OCI-LY7 (cell line): ENCODE data around the gene DIPK1B. TPM values are rescaled to one million over a fixed set of nuclear protein-coding genes. Genes with fewer than 3 reads are reported as not detected.

Experiments
- BruUV-seq: library from RNA; stranded (reverse); fragments of 400-500 nt; replicated peaks from 2 replicates; lab custom pipeline; 2021; lab: Mats Ljungman, UMichigan
- CTCF ChIA-PET: fragments of 300-600 bp; sonication (Branson Sonifier 250); formaldehyde crosslinking; loops from one replicate; lab custom pipeline; 2022; ENCODE audit warnings: antibody characterized with exemption; ENCODE audit not compliant: unreplicated experiment; lab: Charles Lee
- POLR2A ChIA-PET: fragments of 300-600 bp; sonication (Branson Sonifier 250); formaldehyde crosslinking; loops from one replicate; lab custom pipeline; 2022; ENCODE audit warnings: antibody characterized with exemption; lab: Charles Lee
- DNase-seq: peaks from one replicate; pipeline ENCODE4 v3.0.0-alpha.2; 2015; ENCODE audit warnings: low spot score
- H2AFZ ChIP-seq: fragments of 200-600 bp; sonication (generic), shearing (Covaris generic); 2 replicates; pipeline ENCODE4 v1.6.1; 2014; ENCODE audit warnings: mild to moderate bottlenecking, antibody characterized with exemption, low read length, moderate library complexity
- H3K27ac ChIP-seq: fragments of 200-600 bp; sonication (generic); 2 replicates; pipeline ENCODE4 v1.5.1; 2014; ENCODE audit warnings: mixed run types, low read depth, mild to moderate bottlenecking, moderate library complexity, low read length, inconsistent platforms; ENCODE audit not compliant: poor library complexity, severe bottlenecking
- H3K36me3 ChIP-seq: fragments of 200-600 bp; sonication (generic); 2 replicates; pipeline ENCODE4 v1.6.1; 2014; ENCODE audit warnings: mild to moderate bottlenecking, antibody characterized with exemption, low read length, moderate library complexity, mixed read lengths; ENCODE audit not compliant: insufficient read depth
- H3K4me1 ChIP-seq: fragments of 200-600 bp; sonication (generic); 2 replicates; pipeline ENCODE4 v1.5.1; 2014; ENCODE audit warnings: mild to moderate bottlenecking, low read length; ENCODE audit not compliant: insufficient read depth, poor library complexity, severe bottlenecking
- H3K4me2 ChIP-seq: fragments of 200-600 bp; sonication (generic); 2 replicates; pipeline ENCODE4 v1.6.1; 2014; ENCODE audit warnings: mild to moderate bottlenecking, low read length
- H3K4me3 ChIP-seq: fragments of 200-600 bp; sonication (generic); 2 replicates; pipeline ENCODE4 v1.5.1; 2014; ENCODE audit warnings: mild to moderate bottlenecking, low read depth, low read length; ENCODE audit not compliant: poor library complexity, severe bottlenecking
- H3K79me2 ChIP-seq: fragments of 200-600 bp; sonication (generic); 2 replicates; pipeline ENCODE4 v1.6.1; 2016; ENCODE audit warnings: low read depth, mild to moderate bottlenecking, low read length, moderate library complexity, mixed read lengths; ENCODE audit not compliant: insufficient read depth
- H3K9me2 ChIP-seq: fragments of 200-600 bp; sonication (generic); 2 replicates; pipeline ENCODE4 v1.6.1; 2016; ENCODE audit warnings: mild to moderate bottlenecking, low read length, mixed read lengths; ENCODE audit not compliant: insufficient read depth
- H3K9me3 ChIP-seq: fragments of 200-600 bp; sonication (generic); 2 replicates; pipeline ENCODE4 v1.6.1; 2014; ENCODE audit warnings: mild to moderate bottlenecking, mixed run types, low read length, mixed read lengths
- H4K20me1 ChIP-seq: fragments of 200-600 bp; sonication (generic); 2 replicates; pipeline ENCODE4 v1.6.1; 2014; ENCODE audit warnings: mild to moderate bottlenecking, antibody characterized with exemption, low read length, moderate library complexity, mixed read lengths; ENCODE audit not compliant: insufficient read depth
- EZH2phosphoT487 ChIP-seq: fragments of 200-600 bp; sonication (generic); IDR thresholded peaks from 2 replicates; pipeline ENCODE4 v1.6.1; 2018; ENCODE audit warnings: low read depth, borderline replicate concordance, mild to moderate bottlenecking, mixed run types, antibody characterized with exemption, low read length, moderate library complexity, mixed read lengths
- intact Hi-C: fragments of 100-400 bp; cut with micrococcal nuclease; formaldehyde crosslinking; loops from one replicate; pipeline ENCODE4 v1.10.0; 2022; ENCODE audit not compliant: unreplicated experiment
- total RNA-seq, 2 experiments: library from RNA; depleted of rRNA in 1 of 2; stranded (reverse); fragments of >200 nt in 1 of 2; shearing (Covaris generic) in 1 of 2; gene quantifications; 2 replicates each; pipeline ENCODE4 v1.2.3, GENCODE V29; 2014 to 2022
- TF ChIP-seq, protein P1 (sequence below): fragments of 200-600 bp; sonication (generic); conservative IDR thresholded peaks from 2 replicates; pipeline ENCODE4 v1.5.1; 2014; ENCODE audit warnings: mild to moderate bottlenecking, antibody characterized with exemption, low read length, moderate library complexity, mixed read lengths

DIPK1B gene
- total RNA-seq, 2 experiments from 2014 or later: 0.30 to 13.3 TPM

DNA sequence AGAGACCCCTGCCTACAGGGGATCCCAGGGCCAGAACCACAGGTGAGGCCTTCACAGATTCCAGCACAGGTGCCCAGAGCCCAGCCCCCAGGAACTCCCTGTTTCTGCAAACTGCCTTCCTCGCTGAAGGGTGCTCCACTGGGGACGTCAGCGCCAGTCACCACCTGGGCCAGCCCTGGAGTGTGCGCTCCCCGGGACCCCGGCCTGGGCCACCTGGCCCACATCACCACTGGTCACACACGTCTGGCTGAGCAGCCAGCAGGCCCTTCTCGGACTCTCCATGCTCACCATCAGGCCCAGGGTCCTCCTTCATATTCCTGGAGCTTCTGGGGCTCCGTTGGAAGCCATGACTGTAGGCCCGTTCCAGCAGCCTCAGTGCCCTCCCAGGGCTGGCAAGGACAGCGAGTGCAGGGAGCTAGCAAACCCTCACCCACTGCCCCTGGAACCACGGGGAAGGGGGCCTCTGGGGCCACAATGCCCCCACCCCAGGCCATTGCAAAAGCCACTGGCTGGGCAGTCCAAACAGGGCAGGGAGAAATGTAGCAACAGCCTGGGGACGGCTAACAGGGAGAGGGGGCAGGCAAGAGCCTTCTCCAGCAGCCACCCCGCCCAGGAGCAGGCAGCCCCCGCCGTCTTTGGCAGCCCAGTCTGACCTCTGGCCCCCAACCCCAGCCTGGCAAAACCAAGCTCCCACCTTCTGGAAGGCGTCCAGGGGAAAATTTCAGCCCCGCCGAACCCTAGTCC, 26.4 kb upstream of the DIPK1B start:
- H3K4me2 ChIP-seq: peak overlapping the region; percentile 88
- H3K79me2 ChIP-seq: no peaks in the 10 kb centered on the region
- peak overlapping the region; percentile 83 for H3K4me3 ChIP-seq
- DNase-seq: peak; percentile 19
- no peaks in the 10 kb centered on the region; the same call in 1 of the 2 replicates for H4K20me1 ChIP-seq
- TF ChIP-seq, protein P1, sequence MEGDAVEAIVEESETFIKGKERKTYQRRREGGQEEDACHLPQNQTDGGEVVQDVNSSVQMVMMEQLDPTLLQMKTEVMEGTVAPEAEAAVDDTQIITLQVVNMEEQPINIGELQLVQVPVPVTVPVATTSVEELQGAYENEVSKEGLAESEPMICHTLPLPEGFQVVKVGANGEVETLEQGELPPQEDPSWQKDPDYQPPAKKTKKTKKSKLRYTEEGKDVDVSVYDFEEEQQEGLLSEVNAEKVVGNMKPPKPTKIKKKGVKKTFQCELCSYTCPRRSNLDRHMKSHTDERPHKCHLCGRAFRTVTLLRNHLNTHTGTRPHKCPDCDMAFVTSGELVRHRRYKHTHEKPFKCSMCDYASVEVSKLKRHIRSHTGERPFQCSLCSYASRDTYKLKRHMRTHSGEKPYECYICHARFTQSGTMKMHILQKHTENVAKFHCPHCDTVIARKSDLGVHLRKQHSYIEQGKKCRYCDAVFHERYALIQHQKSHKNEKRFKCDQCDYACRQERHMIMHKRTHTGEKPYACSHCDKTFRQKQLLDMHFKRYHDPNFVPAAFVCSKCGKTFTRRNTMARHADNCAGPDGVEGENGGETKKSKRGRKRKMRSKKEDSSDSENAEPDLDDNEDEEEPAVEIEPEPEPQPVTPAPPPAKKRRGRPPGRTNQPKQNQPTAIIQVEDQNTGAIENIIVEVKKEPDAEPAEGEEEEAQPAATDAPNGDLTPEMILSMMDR: no peak
- TF ChIP-seq EZH2phosphoT487: no peak
- POLR2A ChIA-PET: interaction anchor here (0.6 kb wide), 1 partner anchor 12 kb away, joined by 3 read pairs; no protein-coding TSS in a partner anchor
- H3K4me1 ChIP-seq: peaks cover 13% of the 10 kb centered on the region
- no TSS peak for BruUV-seq
- H3K9me3 ChIP-seq: no peaks in the 10 kb centered on the region
- no peak overlapping the region for H3K27ac ChIP-seq
- H3K9me2 ChIP-seq: no peaks in the 10 kb centered on the region
- CTCF ChIA-PET: interaction anchor here (0.6 kb wide), 1 partner anchor 43 kb away, joined by 5 read pairs; no protein-coding TSS in a partner anchor
- no peaks in the 10 kb centered on the region for H3K36me3 ChIP-seq
- H2AFZ ChIP-seq: no peak overlapping the region
- intact Hi-C loops: no loop called here

GRCh38 chr9:136686534-136686793, 25.9 kb upstream of the DIPK1B start:
- BruUV-seq: no TSS peak
- Histone ChIP-seq H4K20me1 (no peaks in the 10 kb centered on the region; the same call in 1 of the 2 replicates), H3K79me2 (no peaks in the 10 kb centered on the region), H3K27ac (peak overlapping the region; percentile 32), H3K4me1 (peaks cover 13% of the 10 kb centered on the region), H3K36me3 (no peaks in the 10 kb centered on the region), H3K4me3 (peak overlapping the region; percentile 83), H3K4me2 (peak overlapping the region; percentile 88), H3K9me3 (no peaks in the 10 kb centered on the region), H3K9me2 (no peaks in the 10 kb centered on the region), H2AFZ (peak overlapping the region; percentile 71; the same call in 1 of the 2 replicates)
- intact Hi-C loops: no loop called here
- no peak for DNase-seq
- TF ChIP-seq EZH2phosphoT487: no peak
- TF ChIP-seq, protein P1: no peak
- ChIA-PET CTCF (interaction anchor here (0.6 kb wide), 1 partner anchor 43 kb away, joined by 5 read pairs; no protein-coding TSS in a partner anchor), POLR2A (interaction anchor here (0.6 kb wide), 1 partner anchor 12 kb away, joined by 3 read pairs; no protein-coding TSS in a partner anchor)
